Gastroesophageal sphincter (tissue), 4 donors: ENCODE results near the gene DHX38. TPM values are rescaled to one million over a fixed set of nuclear protein-coding genes. Genes with fewer than 3 reads are reported as not detected.

Experiments used
- ATAC-seq: fragments of 150-250 bp; one replicate; pipeline ENCODE4 v1.9.1; 2016; ENCODE audit warnings: mild to moderate bottlenecking, moderate library complexity
- H3K27ac ChIP-seq, 4 donors: fragments of 200-600 bp; sonication (generic) in 3 of 4; 1 replicate in 3 of 4; 2 replicates in 1 of 4; pipeline ENCODE4 v1.5.1; 2016 to 2019
- H3K27me3 ChIP-seq: fragments of 200-600 bp; sonication (generic); one replicate; pipeline ENCODE4 v1.5.1; 2019
- H3K36me3 ChIP-seq, 2 donors: fragments of 200-600 bp; sonication (generic); one replicate each; pipeline ENCODE4 v1.5.1; 2019; ENCODE audit warnings: control low read depth in 1 of 2
- H3K4me1 ChIP-seq, 3 donors: fragments of 200-600 bp; sonication (generic); 1 replicate in 2 of 3; 2 replicates in 1 of 3; pipeline ENCODE4 v1.5.1; 2016 to 2019; ENCODE audit warnings: control low read depth in 2 of 3
- H3K4me3 ChIP-seq, 2 donors: fragments of 200-600 bp; sonication (generic); one replicate each; pipeline ENCODE4 v1.5.1; 2019; ENCODE audit warnings: mild to moderate bottlenecking in 1 of 2, moderate library complexity in 1 of 2
- H3K9me3 ChIP-seq, 3 donors: fragments of 200-600 bp; sonication (generic); one replicate each; pipeline ENCODE4 v1.5.1; 2017 to 2019; ENCODE audit warnings: control low read depth in 2 of 3
- EP300 ChIP-seq: sonication (generic); formaldehyde crosslinking; IDR thresholded peaks from one replicate; pipeline ENCODE4 v1.6.1; 2017; ENCODE audit warnings: antibody characterized with exemption, mild to moderate bottlenecking
- POLR2A ChIP-seq, 2 donors: fragments of 450-650 bp; IDR thresholded peaks; one replicate each; pipeline ENCODE4 v1.6.1; 2017; ENCODE audit warnings: antibody characterized with exemption in 2 of 2, mild to moderate bottlenecking in 2 of 2, moderate library complexity in 1 of 2
- POLR2AphosphoS5 ChIP-seq: sonication (generic); formaldehyde crosslinking; IDR thresholded peaks from one replicate; pipeline ENCODE4 v1.6.1; 2017; ENCODE audit warnings: antibody characterized with exemption
- WGBS, 2 donors: methylation state at CpG; one replicate each; pipeline ENCODE4 v1.1.5; 2018; ENCODE audit warnings: low coverage in 1 of 2; 5-methylcytosine and 5-hydroxymethylcytosine counted together
- total RNA-seq, 4 donors: library from RNA; depleted of rRNA; stranded (reverse); fragments of >200 nt; gene quantifications; one replicate each; pipeline ENCODE4 v1.1.0, GENCODE V29; 2016
- TF ChIP-seq, protein P1 (sequence below), 4 experiments: fragments of 200-600 bp in 2 of 4; fragments of 450-650 bp in 2 of 4; sonication (generic) in 1 of 4; IDR thresholded peaks; one replicate each; pipeline ENCODE4 v1.5.1; 2017 to 2019; ENCODE audit warnings: antibody characterized with exemption in 4 of 4, mild to moderate bottlenecking in 2 of 4, moderate library complexity in 2 of 4

Gene DHX38
- 10 to 100 TPM; 32.8 to 73.8 (median 54.4) TPM for total RNA-seq

DNA sequence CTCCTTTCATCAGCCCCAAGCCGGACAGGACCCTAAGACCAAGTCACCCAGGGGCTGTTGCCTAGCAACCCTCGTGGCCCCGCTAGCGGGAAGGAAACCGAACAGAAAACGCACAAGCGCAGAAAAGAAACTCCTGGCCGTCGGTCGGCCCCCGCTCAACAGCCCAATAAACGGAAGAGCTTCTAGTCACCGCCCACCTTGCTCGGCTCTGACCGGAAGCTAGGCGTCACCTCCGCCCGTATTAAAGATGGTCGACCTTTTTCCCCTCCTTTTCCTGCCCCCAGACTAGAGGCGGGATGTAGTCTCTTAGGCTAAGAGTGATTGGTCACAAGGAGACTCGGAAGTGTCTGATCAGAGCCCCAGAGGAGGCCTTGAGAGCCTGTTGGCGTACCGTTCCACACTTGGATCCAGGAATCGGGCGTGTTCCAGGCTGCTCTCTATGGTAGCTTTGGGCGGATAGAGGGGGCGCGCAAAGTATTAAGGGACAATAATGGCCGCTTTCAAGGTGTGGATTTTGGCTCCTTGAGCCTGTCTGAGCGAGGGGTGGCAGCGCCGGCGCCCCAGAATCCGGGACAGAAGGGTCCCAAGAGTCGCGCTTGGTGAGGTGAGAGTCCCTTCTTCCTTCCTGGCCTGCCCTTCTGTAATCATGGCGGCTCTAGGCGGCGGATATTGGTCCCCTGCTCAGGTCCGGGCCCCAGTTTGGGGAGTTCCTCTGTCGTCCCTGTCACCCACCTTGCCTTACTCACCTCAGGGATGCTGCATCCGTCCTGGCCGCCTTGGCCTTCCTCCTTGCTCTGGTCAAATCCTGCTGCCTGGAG lies at the start of gene DHX38, which contains the start of gene TXNL4B:
TSS of gene DHX38 (plus strand) at position 400 of the 818 bp plus-strand sequence. CDS start 2,311 bp downstream, outside the sequence.
TSS of gene TXNL4B (minus strand) at position 173 of the 818 bp plus-strand sequence. CDS start 2,871 bp downstream, outside the sequence.
- peak within 1 kb of the TSS; percentile 82 to 99 for H3K4me3 ChIP-seq
- no peaks in the 10 kb centered on the region for H3K27me3 ChIP-seq
- 0 to 1% methylated on average over 10 to 18 of the region's 43 CpGs for WGBS, 2 donors
- H3K9me3 ChIP-seq, result no peaks in the 10 kb centered on the region
- peak within 1 kb of the TSS; percentile 90 to 97 (median 92) for H3K27ac ChIP-seq
- peak; percentile 100 for ATAC-seq
- H3K4me1 ChIP-seq, result peaks cover 0 to 46% (median 15%) of the 10 kb centered on the region in 3 donors
- peaks cover 0 to 55% of the 10 kb centered on the region in 2 donors for H3K36me3 ChIP-seq
- TF ChIP-seq POLR2A (IDR thresholded peaks at IDR 0.05) (peak; percentile 51 to 60), EP300 (no peak), POLR2AphosphoS5 (peak; percentile 89)

DNA sequence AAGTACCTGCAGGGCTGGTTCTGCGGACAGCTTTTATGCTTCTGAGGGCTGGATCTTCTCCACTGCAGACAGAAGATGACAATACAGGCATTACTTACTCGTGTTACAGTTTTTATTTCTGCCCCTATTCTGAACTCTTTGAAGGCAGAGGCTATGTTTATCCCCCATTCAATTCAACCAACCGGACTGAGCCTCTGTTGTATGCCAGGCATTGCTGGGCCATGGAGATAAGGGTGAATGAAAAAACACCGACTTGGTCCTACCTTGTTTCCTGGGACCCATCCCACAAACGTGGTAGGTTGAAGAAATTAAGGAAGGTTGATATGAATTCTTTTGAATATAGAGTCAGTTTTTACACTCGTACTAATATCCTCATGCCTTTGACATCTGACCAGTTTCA lies 49.4 kb upstream of the DHX38 start:
- WGBS, 2 donors, result 51 to 66% methylated on average over 4 to 6 of the region's 6 CpGs
- TF ChIP-seq EP300 (no peak), POLR2AphosphoS5 (no peak), POLR2A (IDR thresholded peaks at IDR 0.05) (no peak)
- TF ChIP-seq, protein P1, sequence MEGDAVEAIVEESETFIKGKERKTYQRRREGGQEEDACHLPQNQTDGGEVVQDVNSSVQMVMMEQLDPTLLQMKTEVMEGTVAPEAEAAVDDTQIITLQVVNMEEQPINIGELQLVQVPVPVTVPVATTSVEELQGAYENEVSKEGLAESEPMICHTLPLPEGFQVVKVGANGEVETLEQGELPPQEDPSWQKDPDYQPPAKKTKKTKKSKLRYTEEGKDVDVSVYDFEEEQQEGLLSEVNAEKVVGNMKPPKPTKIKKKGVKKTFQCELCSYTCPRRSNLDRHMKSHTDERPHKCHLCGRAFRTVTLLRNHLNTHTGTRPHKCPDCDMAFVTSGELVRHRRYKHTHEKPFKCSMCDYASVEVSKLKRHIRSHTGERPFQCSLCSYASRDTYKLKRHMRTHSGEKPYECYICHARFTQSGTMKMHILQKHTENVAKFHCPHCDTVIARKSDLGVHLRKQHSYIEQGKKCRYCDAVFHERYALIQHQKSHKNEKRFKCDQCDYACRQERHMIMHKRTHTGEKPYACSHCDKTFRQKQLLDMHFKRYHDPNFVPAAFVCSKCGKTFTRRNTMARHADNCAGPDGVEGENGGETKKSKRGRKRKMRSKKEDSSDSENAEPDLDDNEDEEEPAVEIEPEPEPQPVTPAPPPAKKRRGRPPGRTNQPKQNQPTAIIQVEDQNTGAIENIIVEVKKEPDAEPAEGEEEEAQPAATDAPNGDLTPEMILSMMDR (IDR thresholded peaks at IDR 0.05), result no peak
- Histone ChIP-seq H3K36me3 (peaks cover 0 to 43% of the 10 kb centered on the region in 2 donors), H3K4me1 (no peaks in the 10 kb centered on the region), H3K9me3 (peaks cover 0 to 4% (median 0%) of the 10 kb centered on the region in 3 donors), H3K27ac (no peak overlapping the region), H3K4me3 (no peak overlapping the region), H3K27me3 (no peaks in the 10 kb centered on the region)
- ATAC-seq, result no peak

DNA sequence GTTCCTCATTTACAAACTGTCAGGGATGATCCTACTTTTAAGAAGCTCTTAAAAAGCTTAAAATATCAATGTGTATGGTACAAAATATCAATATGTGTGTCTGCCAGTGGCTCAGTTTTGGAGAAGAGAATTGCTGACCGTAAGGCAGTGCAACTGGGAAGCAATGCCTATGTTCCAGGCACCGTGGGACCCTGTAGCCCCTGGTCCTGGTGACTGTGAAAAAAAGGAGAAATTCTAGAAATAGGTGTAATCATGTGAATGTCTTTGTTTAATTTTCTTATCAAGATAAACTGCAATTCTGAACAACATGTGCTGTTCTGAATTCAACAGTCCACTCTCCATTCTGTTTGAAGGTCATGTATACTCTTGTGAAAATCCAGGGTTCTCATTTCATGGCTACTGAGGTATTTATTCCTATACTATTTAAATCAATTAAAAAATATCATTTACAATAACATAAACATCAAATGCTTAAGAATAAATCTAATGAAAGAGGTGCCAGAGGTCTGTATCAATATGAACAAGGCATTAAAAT lies 48.8 kb upstream of the DHX38 start:
- H3K4me1 ChIP-seq, result no peaks in the 10 kb centered on the region
- peaks cover 0 to 40% of the 10 kb centered on the region in 2 donors for H3K36me3 ChIP-seq
- no peak for TF ChIP-seq POLR2AphosphoS5
- no peak for TF ChIP-seq POLR2A (IDR thresholded peaks at IDR 0.05)
- no peak for TF ChIP-seq EP300
- TF ChIP-seq, protein P1 (IDR thresholded peaks at IDR 0.05), result no peak
- 63 to 90% methylated on average over 2 of the region's 2 CpGs for WGBS, 2 donors
- ATAC-seq, result no peak
- peaks cover 0 to 4% (median 0%) of the 10 kb centered on the region in 3 donors for H3K9me3 ChIP-seq
- H3K27ac ChIP-seq, result no peak overlapping the region
- no peak overlapping the region for H3K4me3 ChIP-seq
- H3K27me3 ChIP-seq, result no peaks in the 10 kb centered on the region

DNA sequence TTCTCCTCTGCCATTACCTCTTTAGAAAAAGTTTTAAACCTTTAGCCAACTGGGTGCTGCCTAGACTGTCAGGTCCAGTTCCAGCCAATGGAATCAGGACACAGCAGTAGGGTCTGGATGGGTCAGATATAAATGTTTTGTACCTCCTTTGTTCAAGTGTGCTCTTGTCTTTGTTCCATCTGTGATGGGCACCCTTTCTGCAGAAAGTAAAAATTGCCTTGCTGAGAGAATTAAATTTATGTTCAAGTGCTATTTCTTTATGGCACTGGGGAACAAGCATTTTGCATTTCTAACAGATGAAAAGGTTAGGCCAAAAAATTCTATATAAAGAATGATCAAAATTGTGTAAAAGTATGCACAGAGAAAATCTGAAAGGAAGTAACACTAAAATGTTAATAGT lies 44.5 kb upstream of the DHX38 start:
- no peak overlapping the region for H3K27ac ChIP-seq
- ATAC-seq, result no peak
- H3K4me1 ChIP-seq, result no peaks in the 10 kb centered on the region
- H3K9me3 ChIP-seq, result peaks cover 0 to 4% (median 0%) of the 10 kb centered on the region in 3 donors
- H3K36me3 ChIP-seq, result peaks cover 0 to 12% of the 10 kb centered on the region in 2 donors
- TF ChIP-seq POLR2AphosphoS5 (no peak), POLR2A (IDR thresholded peaks at IDR 0.05) (no peak), EP300 (no peak)
- TF ChIP-seq, protein P1 (IDR thresholded peaks at IDR 0.05), result no peak
- no peak overlapping the region for H3K4me3 ChIP-seq
- H3K27me3 ChIP-seq, result no peaks in the 10 kb centered on the region

DNA sequence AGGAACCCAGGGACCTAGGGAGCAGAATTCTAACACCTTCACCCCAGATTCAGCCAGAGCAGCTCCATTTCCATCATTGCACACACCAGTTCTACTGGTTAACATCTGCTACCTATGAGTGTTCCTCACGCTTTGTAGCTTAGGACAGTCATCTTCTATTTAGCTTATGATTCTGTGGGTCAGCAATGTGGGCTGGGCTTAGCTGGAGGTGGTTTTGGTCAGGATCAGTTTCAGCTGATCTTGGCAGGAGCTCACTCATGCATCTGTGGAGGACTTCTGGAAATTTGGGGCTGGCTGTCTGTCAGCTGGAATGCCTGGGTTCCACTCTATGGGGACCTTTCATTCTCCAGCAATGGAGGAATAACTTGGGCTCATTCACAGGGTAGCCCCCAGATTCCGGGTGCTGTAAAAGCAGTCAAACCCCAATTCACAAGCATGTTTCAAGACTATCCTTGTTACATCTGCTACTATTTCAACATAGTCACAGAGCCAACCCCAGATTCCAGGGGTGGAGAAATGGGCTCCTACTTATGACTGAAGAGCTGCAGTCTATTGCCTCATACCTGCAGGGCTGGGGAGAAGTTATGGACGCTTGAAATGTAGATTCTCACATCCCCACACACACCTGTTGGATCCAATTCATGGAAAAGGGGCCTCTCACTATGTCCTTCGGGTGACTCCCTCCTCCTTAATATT lies 42.7 kb upstream of the DHX38 start:
- Histone ChIP-seq H3K27me3 (no peaks in the 10 kb centered on the region), H3K4me3 (no peak overlapping the region), H3K36me3 (peaks cover 0 to 6% of the 10 kb centered on the region in 2 donors), H3K27ac (no peak overlapping the region), H3K9me3 (peaks cover 0 to 4% (median 0%) of the 10 kb centered on the region in 3 donors), H3K4me1 (no peaks in the 10 kb centered on the region)
- 73 to 82% methylated on average over 2 to 4 of the region's 4 CpGs for WGBS, 2 donors
- TF ChIP-seq POLR2A (IDR thresholded peaks at IDR 0.05) (no peak), EP300 (no peak), POLR2AphosphoS5 (no peak)
- TF ChIP-seq, protein P1 (IDR thresholded peaks at IDR 0.05), result no peak
- ATAC-seq, result peak; percentile 34
